Measurements from ENCODE around the gene ICAM4. TPM values are rescaled to one million over a fixed set of nuclear protein-coding genes. Genes with fewer than 3 reads are reported as not detected.

The ICAM4 gene
- polyA plus RNA-seq, 3 donors: 5.5 to 17.3 (median 11.2) TPM

GRCh38 chr19:10315335-10316214 lies 28.8 kb downstream of the ICAM4 start, which contains the start of gene FDX2:
TSS of gene FDX2 (minus strand) at chr19:10316015. CDS start at chr19:10315996, 19 bp downstream.
- Histone ChIP-seq H4K20me1 (ENCODE audit: insufficient read depth, low read length) (peaks cover 7% of the 10 kb centered on the region), H3K27ac (ENCODE audit: low read depth in 1 of 2, low read length in 2 of 2) (peak within 1 kb of the TSS in 1 of 2 donors; percentile 0), H3K4me3 (replicated peaks in 1 of 3; ENCODE audit: low read depth in 2 of 3, low read length in 3 of 3) (peak within 1 kb of the TSS; percentile 53 to 80 (median 66)), H3K36me3 (replicated peaks in 1 of 2; ENCODE audit: control insufficient read depth in 1 of 2, insufficient read depth in 2 of 2, low read length in 2 of 2) (peaks cover 36 to 43% of the 10 kb centered on the region in 2 donors), H3K4me1 (ENCODE audit: control insufficient read depth in 1 of 2, insufficient read depth in 2 of 2, low read length in 2 of 2) (peaks cover 7 to 15% of the 10 kb centered on the region in 2 donors), H3K4me2 (replicated peaks; ENCODE audit: extremely low read depth, low read length, poor library complexity, severe bottlenecking) (peak within 1 kb of the TSS; percentile 87), H3K9me3 (replicated peaks in 1 of 2; ENCODE audit: control insufficient read depth in 1 of 2, insufficient read depth in 1 of 2, low read length in 2 of 2) (no peaks in the 10 kb centered on the region), H3K27me3 (ENCODE audit: control insufficient read depth in 2 of 2, insufficient read depth in 2 of 2, low read length in 2 of 2) (no peaks in the 10 kb centered on the region), H2AFZ (ENCODE audit: insufficient read depth, low read depth, low read length, poor library complexity, severe bottlenecking) (peak within 1 kb of the TSS; percentile 89), H3K9ac (ENCODE audit: insufficient read depth, low read length, poor library complexity, severe bottlenecking) (peak within 1 kb of the TSS; percentile 51), H3K79me2 (ENCODE audit: insufficient read depth, low read length) (no peaks in the 10 kb centered on the region)
- peak; percentile 66 to 80 (median 67) for DNase-seq
- Mint-ChIP-seq H3K27ac (peak within 1 kb of the TSS in 6 of 7 donors; percentile 51 to 87 (median 79)), H3K9me3 (peaks cover 0 to 1% (median 0%) of the 10 kb centered on the region in 7 donors), H3K4me3 (peak within 1 kb of the TSS; percentile 83 to 93), H3K27me3 (ENCODE audit: low read depth in 3 of 3) (peaks cover 2 to 5% (median 5%) of the 10 kb centered on the region in 3 donors), H3K4me1 (peaks cover 11% of the 10 kb centered on the region), H3K36me3 (peaks cover 24 to 44% of the 10 kb centered on the region in 2 donors)
- intact Hi-C loops (cut with micrococcal nuclease): no loop called here
- WGBS (ENCODE audit: insufficient coverage): 2% methylated on average over 48 of the region's 55 CpGs
- no peak for TF ChIP-seq CTCF (IDR thresholded peaks at IDR 0.05)

- Mint-ChIP-seq H3K36me3 (peaks cover 26 to 48% of the 10 kb centered on the region in 2 donors), H3K4me3 (no peak overlapping the region), H3K9me3 (peaks cover 0 to 1% (median 0%) of the 10 kb centered on the region in 7 donors), H3K27me3 (ENCODE audit: low read depth in 3 of 3) (peaks cover 2 to 5% (median 4%) of the 10 kb centered on the region in 3 donors), H3K27ac (peak overlapping the region in 6 of 7 donors; percentile 10 to 83 (median 72)), H3K4me1 (peaks cover 11% of the 10 kb centered on the region)
- TF ChIP-seq CTCF (IDR thresholded peaks at IDR 0.05): no peak
- peaks cover 7% of the 10 kb centered on the region for H4K20me1 ChIP-seq (ENCODE audit: insufficient read depth, low read length)
- 84% methylated on average over 12 of the region's 19 CpGs for WGBS (ENCODE audit: insufficient coverage)
- H3K79me2 ChIP-seq (ENCODE audit: insufficient read depth, low read length): no peaks in the 10 kb centered on the region
- H3K9me3 ChIP-seq (replicated peaks in 1 of 2; ENCODE audit: control insufficient read depth in 1 of 2, insufficient read depth in 1 of 2, low read length in 2 of 2): no peaks in the 10 kb centered on the region
- no peak overlapping the region for H3K9ac ChIP-seq (ENCODE audit: insufficient read depth, low read length, poor library complexity, severe bottlenecking)
- H3K27me3 ChIP-seq (ENCODE audit: control insufficient read depth in 2 of 2, insufficient read depth in 2 of 2, low read length in 2 of 2): no peaks in the 10 kb centered on the region
- H3K4me2 ChIP-seq (replicated peaks; ENCODE audit: extremely low read depth, low read length, poor library complexity, severe bottlenecking): peak overlapping the region; percentile 87
- no peak for DNase-seq
- H3K36me3 ChIP-seq (replicated peaks in 1 of 2; ENCODE audit: control insufficient read depth in 1 of 2, insufficient read depth in 2 of 2, low read length in 2 of 2): peaks cover 45 to 52% of the 10 kb centered on the region in 2 donors
- intact Hi-C loops (cut with micrococcal nuclease): no loop called here
- H2AFZ ChIP-seq (ENCODE audit: insufficient read depth, low read depth, low read length, poor library complexity, severe bottlenecking): no peak overlapping the region
- peak overlapping the region in 1 of 2 donors; percentile 0 for H3K27ac ChIP-seq (ENCODE audit: low read depth in 1 of 2, low read length in 2 of 2)
- H3K4me3 ChIP-seq (replicated peaks in 1 of 3; ENCODE audit: low read depth in 2 of 3, low read length in 3 of 3): no peak overlapping the region
- peaks cover 7 to 15% of the 10 kb centered on the region in 2 donors for H3K4me1 ChIP-seq (ENCODE audit: control insufficient read depth in 1 of 2, insufficient read depth in 2 of 2, low read length in 2 of 2)
Observed at GRCh38 chr19:10316229-10317044, 29.7 kb downstream of the ICAM4 start.

Measured in CD14-positive monocyte (primary cell).